GM18519 (cell line): ENCODE measurements around the gene TMEM131.
A peak's percentile ranks its signal among the peaks of the same experiment; 100 is the strongest.
"Not testable (repeated sequence)": the region's sequence is repeated elsewhere in the genome, so short reads cannot be mapped to it uniquely, and the experiment has no call there.

Experiments used
- ATAC-seq: cut with Tn5 transposase; IDR thresholded peaks from one replicate; pipeline ENCODE4 v1.9.1; 2021; ENCODE audit warnings: mild to moderate bottlenecking, moderate library complexity; ENCODE audit not compliant: unreplicated experiment, low FRiP score

TMEM131 gene

GRCh38 chr2:98025481-98026037 is 29.8 kb upstream of the TMEM131 start:
- ATAC-seq = no peak

- not testable (repeated sequence) for ATAC-seq
Measured at GRCh38 chr2:98022067-98022466, 26.3 kb upstream of the TMEM131 start.

- ATAC-seq = no peak
Measured at GRCh38 chr2:98020992-98021713, 25.4 kb upstream of the TMEM131 start.

GRCh38 chr2:98020516-98020915 is 24.8 kb upstream of the TMEM131 start:
- no peak for ATAC-seq

- no peak for ATAC-seq
Measured at GRCh38 chr2:98016908-98017670, 21.3 kb upstream of the TMEM131 start.

- no peak for ATAC-seq
Measured at GRCh38 chr2:98015671-98016070, 19.9 kb upstream of the TMEM131 start.

- no peak for ATAC-seq
Measured at GRCh38 chr2:98014379-98014778, 18.6 kb upstream of the TMEM131 start.

GRCh38 chr2:98013407-98014042 is 17.8 kb upstream of the TMEM131 start:
- no peak for ATAC-seq

GRCh38 chr2:98012561-98012991 is 16.8 kb upstream of the TMEM131 start:
- peak; percentile 62 for ATAC-seq

- no peak for ATAC-seq
Measured at GRCh38 chr2:98009887-98010760, 14.4 kb upstream of the TMEM131 start.

GRCh38 chr2:98008415-98008814 is 12.7 kb upstream of the TMEM131 start:
- no peak for ATAC-seq

- ATAC-seq = no peak
Measured at GRCh38 chr2:98006378-98006777, 10.6 kb upstream of the TMEM131 start.

- no peak for ATAC-seq
Measured at GRCh38 chr2:98004613-98005012, 8.9 kb upstream of the TMEM131 start.

GRCh38 chr2:98004047-98004446 is 8.3 kb upstream of the TMEM131 start:
- ATAC-seq = no peak

GRCh38 chr2:97999536-97999935 is 3.8 kb upstream of the TMEM131 start:
- no peak for ATAC-seq

GRCh38 chr2:97998431-97999005 is 2.8 kb upstream of the TMEM131 start:
- ATAC-seq = no peak

GRCh38 chr2:97997784-97998392 is 2.1 kb upstream of the TMEM131 start:
- ATAC-seq = no peak

- ATAC-seq = no peak
Measured at GRCh38 chr2:97996679-97997078, 931 bp upstream of the TMEM131 start.

- peak; percentile 23 for ATAC-seq
Measured at GRCh38 chr2:97995026-97995733, 568 bp downstream of the TMEM131 start.
